Osteocyte (in vitro differentiated cells): ENCODE data around the gene VLDLR. TPM values are rescaled to one million over a fixed set of nuclear protein-coding genes. Genes with fewer than 3 reads are reported as not detected.

ENCODE experiments used
- DNase-seq: peaks from one replicate; pipeline ENCODE4 v3.0.0; 2021; ENCODE audit warnings: mixed read lengths; ENCODE audit not compliant: unreplicated experiment; ENCODE audit errors: extremely low spot score
- H3K27ac Mint-ChIP-seq: one replicate; pipeline ENCODE4 v1.8.0; 2021; ENCODE audit warnings: mild to moderate bottlenecking, mixed read lengths; ENCODE audit not compliant: unreplicated experiment
- H3K27me3 Mint-ChIP-seq: one replicate; pipeline ENCODE4 v1.8.0; 2021; ENCODE audit warnings: mixed read lengths; ENCODE audit not compliant: unreplicated experiment
- H3K36me3 Mint-ChIP-seq: one replicate; pipeline ENCODE4 v1.8.0; 2021; ENCODE audit warnings: mixed read lengths; ENCODE audit not compliant: unreplicated experiment
- H3K4me1 Mint-ChIP-seq: one replicate; pipeline ENCODE4 v1.8.0; 2021; ENCODE audit warnings: mixed read lengths; ENCODE audit not compliant: unreplicated experiment
- H3K4me3 Mint-ChIP-seq: one replicate; pipeline ENCODE4 v1.8.0; 2021; ENCODE audit warnings: mild to moderate bottlenecking, moderate library complexity, mixed read lengths; ENCODE audit not compliant: unreplicated experiment
- H3K9me3 Mint-ChIP-seq: one replicate; pipeline ENCODE4 v1.8.0; 2021; ENCODE audit warnings: mixed read lengths; ENCODE audit not compliant: unreplicated experiment
- total RNA-seq: library from RNA; stranded (reverse); gene quantifications from 2 replicates; pipeline ENCODE4 v1.2.1, GENCODE V29; 2021
- TF ChIP-seq, protein P1 (sequence below): fragments of 200-600 bp; sonication (generic); IDR thresholded peaks from 2 replicates; pipeline ENCODE4 v1.5.0; 2021; ENCODE audit warnings: antibody characterized with exemption, mild to moderate bottlenecking, moderate library complexity

Gene VLDLR
- total RNA-seq, 1 donor from 2014 or later, result 18.5 TPM

DNA sequence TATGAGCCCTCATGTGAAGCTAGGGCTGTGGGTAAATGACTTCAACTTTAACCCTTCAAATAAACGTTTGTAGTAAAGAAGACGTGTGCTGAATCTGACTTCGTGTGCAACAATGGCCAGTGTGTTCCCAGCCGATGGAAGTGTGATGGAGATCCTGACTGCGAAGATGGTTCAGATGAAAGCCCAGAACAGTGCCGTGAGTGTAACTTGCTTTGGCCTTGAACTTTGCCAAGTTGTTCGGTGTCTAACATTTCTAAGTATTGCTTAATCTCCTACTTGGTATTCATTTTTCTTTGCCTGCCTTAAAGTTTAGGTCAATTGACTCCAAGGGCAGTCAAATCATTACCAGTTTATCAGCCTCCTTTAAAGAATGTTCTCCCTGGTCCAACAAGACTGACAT lies 18.2 kb downstream of the VLDLR start:
- Mint-ChIP-seq H3K36me3 (peaks cover 62% of the 10 kb centered on the region), H3K27me3 (no peaks in the 10 kb centered on the region), H3K4me1 (no peaks in the 10 kb centered on the region), H3K4me3 (no peak overlapping the region), H3K27ac (no peak overlapping the region), H3K9me3 (peaks cover 5% of the 10 kb centered on the region)
- no peak for DNase-seq
- TF ChIP-seq, protein P1, sequence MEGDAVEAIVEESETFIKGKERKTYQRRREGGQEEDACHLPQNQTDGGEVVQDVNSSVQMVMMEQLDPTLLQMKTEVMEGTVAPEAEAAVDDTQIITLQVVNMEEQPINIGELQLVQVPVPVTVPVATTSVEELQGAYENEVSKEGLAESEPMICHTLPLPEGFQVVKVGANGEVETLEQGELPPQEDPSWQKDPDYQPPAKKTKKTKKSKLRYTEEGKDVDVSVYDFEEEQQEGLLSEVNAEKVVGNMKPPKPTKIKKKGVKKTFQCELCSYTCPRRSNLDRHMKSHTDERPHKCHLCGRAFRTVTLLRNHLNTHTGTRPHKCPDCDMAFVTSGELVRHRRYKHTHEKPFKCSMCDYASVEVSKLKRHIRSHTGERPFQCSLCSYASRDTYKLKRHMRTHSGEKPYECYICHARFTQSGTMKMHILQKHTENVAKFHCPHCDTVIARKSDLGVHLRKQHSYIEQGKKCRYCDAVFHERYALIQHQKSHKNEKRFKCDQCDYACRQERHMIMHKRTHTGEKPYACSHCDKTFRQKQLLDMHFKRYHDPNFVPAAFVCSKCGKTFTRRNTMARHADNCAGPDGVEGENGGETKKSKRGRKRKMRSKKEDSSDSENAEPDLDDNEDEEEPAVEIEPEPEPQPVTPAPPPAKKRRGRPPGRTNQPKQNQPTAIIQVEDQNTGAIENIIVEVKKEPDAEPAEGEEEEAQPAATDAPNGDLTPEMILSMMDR, result no peak

DNA sequence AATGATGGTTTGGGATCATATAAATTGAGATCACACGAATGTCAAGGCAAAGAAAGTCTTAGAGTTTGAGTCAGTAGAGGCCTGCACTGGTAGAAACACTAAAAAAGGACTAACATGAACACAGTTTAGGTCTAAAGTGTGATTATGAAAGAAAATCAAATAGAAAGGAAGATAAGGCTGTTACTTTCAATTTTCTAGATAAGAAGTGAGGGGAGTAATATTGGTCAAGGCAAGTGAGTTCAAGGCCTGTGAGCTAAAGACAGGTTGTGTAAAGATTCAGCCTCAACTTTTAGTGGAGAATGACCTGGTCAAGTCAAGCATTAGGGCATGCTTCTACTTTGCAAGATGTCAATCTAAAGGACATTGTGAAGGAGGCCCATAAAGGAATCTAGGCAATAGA lies 19.0 kb downstream of the VLDLR start:
- Mint-ChIP-seq H3K27ac (no peak overlapping the region), H3K27me3 (no peaks in the 10 kb centered on the region), H3K4me1 (no peaks in the 10 kb centered on the region), H3K4me3 (no peak overlapping the region), H3K36me3 (peaks cover 70% of the 10 kb centered on the region), H3K9me3 (peaks cover 5% of the 10 kb centered on the region)
- no peak for DNase-seq
- TF ChIP-seq, protein P1, result no peak

DNA sequence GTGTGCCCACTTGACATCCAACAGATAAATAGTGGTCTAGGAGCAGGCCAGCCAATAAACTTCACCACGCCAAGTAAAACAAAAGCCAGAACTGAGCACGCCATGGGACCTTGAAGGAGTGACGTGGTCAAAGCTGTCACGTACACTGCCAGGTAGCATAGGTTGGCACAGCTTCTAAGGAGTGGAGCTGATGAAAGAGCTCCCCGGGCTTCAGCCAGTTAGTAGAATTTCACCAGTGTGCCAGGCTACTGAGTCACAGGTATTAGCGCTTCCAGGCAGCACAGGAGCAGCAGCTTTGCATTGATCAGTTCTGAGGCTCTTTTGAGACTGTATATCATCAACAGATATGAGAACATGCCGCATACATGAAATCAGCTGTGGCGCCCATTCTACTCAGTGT lies 19.4 kb downstream of the VLDLR start:
- TF ChIP-seq, protein P1, result no peak
- H3K9me3 Mint-ChIP-seq, result peaks cover 5% of the 10 kb centered on the region
- no peak for DNase-seq
- no peak overlapping the region for H3K4me3 Mint-ChIP-seq
- H3K27ac Mint-ChIP-seq, result no peak overlapping the region
- peaks cover 72% of the 10 kb centered on the region for H3K36me3 Mint-ChIP-seq
- no peaks in the 10 kb centered on the region for H3K27me3 Mint-ChIP-seq
- no peaks in the 10 kb centered on the region for H3K4me1 Mint-ChIP-seq

DNA sequence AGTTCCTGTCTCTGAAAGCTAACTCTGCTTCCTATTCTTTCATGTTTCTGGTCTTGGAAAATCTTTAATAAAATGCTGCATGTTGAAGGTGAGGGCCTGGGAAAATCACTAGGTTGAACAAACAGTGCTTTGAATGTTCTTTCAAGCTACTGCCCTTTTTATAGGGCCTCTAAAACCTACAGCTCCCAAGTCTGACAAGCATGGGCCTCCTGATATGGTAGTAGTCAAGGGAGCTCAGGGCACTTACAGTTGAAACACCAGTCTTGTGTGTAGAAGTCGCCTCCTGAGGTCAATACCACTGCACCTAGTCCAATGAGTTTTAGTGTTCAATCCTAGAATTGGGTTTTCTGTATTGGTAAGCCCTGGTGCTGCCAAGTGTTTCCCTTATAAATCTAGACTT lies 20.5 kb downstream of the VLDLR start:
- Mint-ChIP-seq H3K27me3 (no peaks in the 10 kb centered on the region), H3K4me3 (no peak overlapping the region), H3K27ac (no peak overlapping the region), H3K36me3 (peaks cover 73% of the 10 kb centered on the region), H3K9me3 (peaks cover 5% of the 10 kb centered on the region), H3K4me1 (no peaks in the 10 kb centered on the region)
- TF ChIP-seq, protein P1, result no peak
- DNase-seq, result no peak

DNA sequence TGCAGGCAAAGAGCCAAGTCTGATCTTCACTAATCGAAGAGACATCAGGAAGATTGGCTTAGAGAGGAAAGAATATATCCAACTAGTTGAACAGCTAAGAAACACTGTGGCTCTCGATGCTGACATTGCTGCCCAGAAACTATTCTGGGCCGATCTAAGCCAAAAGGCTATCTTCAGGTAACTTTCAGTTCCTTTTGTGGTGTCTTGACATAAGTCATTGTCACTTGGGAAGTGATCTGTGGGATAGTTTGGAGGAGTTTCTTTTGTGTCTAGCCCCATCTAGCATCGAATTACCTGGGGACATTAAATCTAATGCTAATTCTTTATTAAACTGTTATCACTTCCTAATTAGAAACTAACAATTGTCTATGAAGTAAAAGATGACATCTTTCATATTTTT lies 24.0 kb downstream of the VLDLR start:
- H3K36me3 Mint-ChIP-seq, result peaks cover 80% of the 10 kb centered on the region
- no peak overlapping the region for H3K27ac Mint-ChIP-seq
- TF ChIP-seq, protein P1, result no peak
- no peaks in the 10 kb centered on the region for H3K4me1 Mint-ChIP-seq
- H3K4me3 Mint-ChIP-seq, result no peak overlapping the region
- H3K27me3 Mint-ChIP-seq, result no peaks in the 10 kb centered on the region
- no peak for DNase-seq
- H3K9me3 Mint-ChIP-seq, result peaks cover 5% of the 10 kb centered on the region
